Neural cell (in vitro differentiated cells): ENCODE data around the gene CYP27B1.

Experiments
- CTCF ChIP-seq: fragments of 450-650 bp; IDR thresholded peaks from 2 replicates; pipeline ENCODE4 v1.5.1; 2014; ENCODE audit warnings: antibody characterized with exemption, mild to moderate bottlenecking, moderate library complexity; ENCODE audit not compliant: poor library complexity, severe bottlenecking
- EZH2 ChIP-seq: fragments of 200-600, 300-800 bp; shearing (Covaris generic), sonication (generic); IDR thresholded peaks from 2 replicates; pipeline ENCODE4 v1.6.1; 2014; ENCODE audit warnings: antibody characterized with exemption, low read length, borderline replicate concordance, mild to moderate bottlenecking; ENCODE audit not compliant: insufficient read depth, poor library complexity, severe bottlenecking
- POLR2AphosphoS5 ChIP-seq: IDR thresholded peaks from 2 replicates; pipeline ENCODE4 v1.6.1; 2012
- RAD21 ChIP-seq: fragments of 450-650 bp; conservative IDR thresholded peaks from 2 replicates; pipeline ENCODE4 v1.6.1; 2014; ENCODE audit warnings: antibody characterized with exemption, mild to moderate bottlenecking, moderate library complexity
- TAF1 ChIP-seq: IDR thresholded peaks from 2 replicates; pipeline ENCODE4 v1.6.1; 2012; ENCODE audit warnings: low read depth

DNA sequence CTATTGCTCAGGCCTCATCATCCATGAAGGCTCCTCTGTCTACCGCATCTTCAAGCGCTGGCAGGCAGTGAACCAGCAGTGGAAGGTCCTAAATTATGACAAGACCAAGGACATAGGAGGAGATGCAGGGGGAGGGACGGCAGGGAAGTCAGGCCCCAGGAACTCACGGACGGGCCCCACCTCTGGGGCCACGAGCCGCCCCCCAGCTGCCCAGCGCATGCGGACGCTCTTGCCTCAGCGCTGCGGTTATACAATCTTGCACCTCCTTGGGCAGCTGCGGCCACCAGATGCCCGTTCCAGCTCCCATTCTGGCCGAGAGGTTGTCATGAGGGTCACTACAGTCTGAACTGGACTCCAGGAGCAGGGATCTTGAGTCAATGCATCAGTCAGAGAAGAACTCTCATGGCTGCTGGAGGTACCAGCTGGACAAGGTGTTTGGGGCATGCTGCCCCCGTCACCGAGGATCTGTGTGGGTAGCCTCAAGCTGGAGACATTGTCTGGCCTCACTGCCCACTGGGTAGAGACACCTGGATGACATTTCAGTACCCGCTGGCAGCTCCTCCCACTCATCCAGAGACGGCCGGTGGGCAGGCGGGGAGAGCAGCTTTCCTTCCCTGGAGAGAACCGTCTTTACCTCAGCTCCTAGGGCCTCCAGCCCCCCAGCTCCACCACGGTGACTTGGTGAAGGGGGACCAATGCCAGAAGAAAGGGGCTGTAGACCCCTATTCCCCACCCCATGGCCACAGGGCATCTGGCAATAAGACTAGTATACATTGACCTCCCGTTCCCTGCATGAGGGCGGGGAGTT, 8.1 kb downstream of the CYP27B1 start:
- TF ChIP-seq CTCF (no peak), POLR2AphosphoS5 (no peak), TAF1 (no peak), RAD21 (no peak), EZH2 (no peak)
